Panc1 (cell line): ENCODE results near the gene UBASH3A. TPM values are rescaled to one million over a fixed set of nuclear protein-coding genes. Genes with fewer than 3 reads are reported as not detected.

ENCODE experiments used
- ATAC-seq: fragments of 200-7000 bp; cut with Tn5 transposase; 2 replicates; pipeline ENCODE4 v1.9.1; 2020; ENCODE audit warnings: mild to moderate bottlenecking, moderate library complexity
- BruUV-seq: library from RNA; stranded (reverse); fragments of 400-500 nt; replicated peaks from 2 replicates; lab custom pipeline; 2021; lab: Mats Ljungman, UMichigan
- CTCF ChIA-PET: fragments of 300-600 bp; sonication (Branson Sonifier 250); formaldehyde crosslinking; loops from one replicate; lab custom pipeline; 2022; ENCODE audit warnings: antibody characterized with exemption; lab: Charles Lee
- POLR2A ChIA-PET: fragments of 300-600 bp; sonication (Branson Sonifier 250); formaldehyde crosslinking; loops from one replicate; lab custom pipeline; 2022; ENCODE audit warnings: antibody characterized with exemption; lab: Charles Lee
- DNase-seq: peaks from one replicate; pipeline ENCODE4 v3.0.0-alpha.2; 2010; ENCODE audit warnings: low read depth, low spot score
- H3K27ac ChIP-seq: 2 replicates; pipeline ENCODE4 v1.5.1; 2011; ENCODE audit warnings: mild to moderate bottlenecking, low read length, inconsistent platforms
- H3K27me3 ChIP-seq: fragments of 200-500 bp; sonication (Bioruptor generic); 2 replicates; pipeline ENCODE4 v1.6.0; 2014; ENCODE audit warnings: low read length, inconsistent platforms; ENCODE audit not compliant: control insufficient read depth, insufficient read depth
- H3K36me3 ChIP-seq: fragments of 200-500 bp; sonication (Bioruptor generic); 2 replicates; pipeline ENCODE4 v1.5.1; 2014; ENCODE audit warnings: inconsistent platforms, mild to moderate bottlenecking, low read length, moderate library complexity; ENCODE audit not compliant: control insufficient read depth, insufficient read depth
- H3K4me1 ChIP-seq: 2 replicates; pipeline ENCODE4 v1.5.1; 2011; ENCODE audit warnings: inconsistent platforms, mild to moderate bottlenecking, low read length, moderate library complexity; ENCODE audit not compliant: control insufficient read depth, insufficient read depth
- H3K4me3 ChIP-seq, 2 experiments: 2 replicates each; pipeline ENCODE4 v1.5.1; 2011 to 2012; ENCODE audit warnings: low read depth in 2 of 2, low read length in 2 of 2, mild to moderate bottlenecking in 2 of 2, inconsistent platforms in 1 of 2, moderate library complexity in 1 of 2
- H3K9me3 ChIP-seq: fragments of 200-500 bp; sonication (Bioruptor generic); 2 replicates; pipeline ENCODE4 v1.5.1; 2014; ENCODE audit warnings: low read depth, mild to moderate bottlenecking, inconsistent platforms, low read length, moderate library complexity; ENCODE audit not compliant: control insufficient read depth, insufficient read depth
- POLR2AphosphoS5 ChIP-seq: IDR thresholded peaks from 2 replicates; pipeline ENCODE4 v1.6.1; 2012; ENCODE audit warnings: mild to moderate bottlenecking, low read depth, low read length, moderate library complexity
- REST ChIP-seq, 2 experiments: IDR thresholded peaks; 2 replicates each; pipeline ENCODE4 v1.6.1; 2011 to 2012; ENCODE audit warnings: low read depth in 2 of 2, control low read depth in 1 of 2, low read length in 1 of 2, mild to moderate bottlenecking in 1 of 2, moderate library complexity in 1 of 2; ENCODE audit not compliant: insufficient read depth in 1 of 2
- SIN3A ChIP-seq: IDR thresholded peaks from 2 replicates; pipeline ENCODE4 v1.6.1; 2012; ENCODE audit warnings: low read depth, mild to moderate bottlenecking, low read length, moderate library complexity, borderline replicate concordance; ENCODE audit not compliant: insufficient read depth
- TCF7L2 ChIP-seq: IDR thresholded peaks from 2 replicates; pipeline ENCODE4 v1.6.1; 2011; ENCODE audit warnings: mild to moderate bottlenecking, low read depth, low read length, inconsistent platforms
- in situ Hi-C: cut with HindIII; loops from 2 replicates; pipeline ENCODE4 v1.10.0; 2016; ENCODE audit warnings: low sequenced_read_pairs, low pct_unique_long_range_greater_than_20kb
- intact Hi-C: fragments of 100-400 bp; cut with micrococcal nuclease; formaldehyde crosslinking; loops from one replicate; pipeline ENCODE4 v1.10.0; 2022; ENCODE audit not compliant: unreplicated experiment
- total RNA-seq: library from RNA; stranded (reverse); gene quantifications from one replicate; pipeline ENCODE4 v1.2.1, GENCODE V29; 2021; ENCODE audit not compliant: unreplicated experiment
- TF ChIP-seq, protein P1 (sequence below): fragments of 450-650 bp; IDR thresholded peaks from 2 replicates; pipeline ENCODE4 v1.5.1; 2017; ENCODE audit warnings: mild to moderate bottlenecking

Gene UBASH3A
- total RNA-seq, 1 experiment from 2014 or later, result 0.33 TPM

GRCh38 chr21:42448686-42449085 lies 45.0 kb downstream of the UBASH3A start:
- DNase-seq, result no peak
- ATAC-seq, result no peak
- no peaks in the 10 kb centered on the region for H3K27me3 ChIP-seq
- in situ Hi-C loops, result no loop called here
- ChIA-PET POLR2A (no interaction called here), CTCF (no interaction called here)
- intact Hi-C loops, result loop anchor here (5.0 kb wide), 1 partner anchor 306 kb away; no protein-coding TSS in a partner anchor
- no peaks in the 10 kb centered on the region for H3K9me3 ChIP-seq
- TF ChIP-seq TCF7L2, result no peak
- TF ChIP-seq REST (IDR thresholded peaks at IDR 0.05; ENCODE audit: insufficient read depth in 1 of 2, low read depth in 2 of 2, low read length in 1 of 2), result no peak
- TF ChIP-seq, protein P1, sequence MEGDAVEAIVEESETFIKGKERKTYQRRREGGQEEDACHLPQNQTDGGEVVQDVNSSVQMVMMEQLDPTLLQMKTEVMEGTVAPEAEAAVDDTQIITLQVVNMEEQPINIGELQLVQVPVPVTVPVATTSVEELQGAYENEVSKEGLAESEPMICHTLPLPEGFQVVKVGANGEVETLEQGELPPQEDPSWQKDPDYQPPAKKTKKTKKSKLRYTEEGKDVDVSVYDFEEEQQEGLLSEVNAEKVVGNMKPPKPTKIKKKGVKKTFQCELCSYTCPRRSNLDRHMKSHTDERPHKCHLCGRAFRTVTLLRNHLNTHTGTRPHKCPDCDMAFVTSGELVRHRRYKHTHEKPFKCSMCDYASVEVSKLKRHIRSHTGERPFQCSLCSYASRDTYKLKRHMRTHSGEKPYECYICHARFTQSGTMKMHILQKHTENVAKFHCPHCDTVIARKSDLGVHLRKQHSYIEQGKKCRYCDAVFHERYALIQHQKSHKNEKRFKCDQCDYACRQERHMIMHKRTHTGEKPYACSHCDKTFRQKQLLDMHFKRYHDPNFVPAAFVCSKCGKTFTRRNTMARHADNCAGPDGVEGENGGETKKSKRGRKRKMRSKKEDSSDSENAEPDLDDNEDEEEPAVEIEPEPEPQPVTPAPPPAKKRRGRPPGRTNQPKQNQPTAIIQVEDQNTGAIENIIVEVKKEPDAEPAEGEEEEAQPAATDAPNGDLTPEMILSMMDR, result no peak
- TF ChIP-seq POLR2AphosphoS5, result no peak
- no peak for TF ChIP-seq SIN3A
- H3K4me3 ChIP-seq, result no peak overlapping the region
- no peak overlapping the region for H3K27ac ChIP-seq
- BruUV-seq, result no TSS peak
- no peaks in the 10 kb centered on the region for H3K36me3 ChIP-seq
- no peaks in the 10 kb centered on the region for H3K4me1 ChIP-seq

DNA sequence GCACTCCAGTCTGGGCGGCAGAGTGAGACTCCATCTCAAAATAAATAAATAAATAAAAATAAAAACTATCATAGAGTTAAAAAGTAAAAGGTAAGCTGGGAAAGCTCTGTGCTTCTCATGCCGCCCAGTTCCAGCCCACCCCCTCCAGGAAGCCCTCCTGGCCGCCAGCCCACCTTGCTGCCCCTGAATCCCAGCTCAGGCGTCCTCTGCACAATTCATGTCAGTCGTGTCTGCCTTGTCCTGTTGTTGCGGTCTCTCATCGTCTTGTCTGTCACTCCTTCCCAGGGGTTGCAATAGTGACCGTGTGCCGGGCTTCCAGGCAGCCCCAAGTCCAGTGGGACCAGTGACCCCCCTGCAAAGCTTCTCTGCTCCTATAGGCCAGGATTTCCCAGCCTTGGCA lies 48.2 kb downstream of the UBASH3A start:
- in situ Hi-C loops, result no loop called here
- no peak for TF ChIP-seq POLR2AphosphoS5
- TF ChIP-seq, protein P1, result no peak
- Histone ChIP-seq H3K27ac (no peak overlapping the region), H3K4me3 (no peak overlapping the region), H3K9me3 (no peaks in the 10 kb centered on the region), H3K4me1 (no peaks in the 10 kb centered on the region), H3K36me3 (no peaks in the 10 kb centered on the region), H3K27me3 (no peaks in the 10 kb centered on the region)
- ATAC-seq (no peak), DNase-seq (no peak)
- ChIA-PET POLR2A (no interaction called here), CTCF (no interaction called here)
- intact Hi-C loops, result loop anchor here (2.0 kb wide), 1 partner anchor 145 kb away; no protein-coding TSS in a partner anchor
- BruUV-seq, result no TSS peak
